ENCODE data around the gene FERD3L.
A peak's percentile ranks its signal among the peaks of the same experiment; 100 is the strongest.

Gene FERD3L

GRCh38 chr7:19107081-19107355 lies 38.2 kb downstream of the FERD3L start:
- Mint-ChIP-seq H3K27me3 (ENCODE audit: low read depth, poor library complexity) (peaks cover 90% of the 10 kb centered on the region), H3K4me1 (peaks cover 66% of the 10 kb centered on the region), H3K27ac (no peak overlapping the region), H3K9me3 (no peaks in the 10 kb centered on the region), H3K4me3 (peak overlapping the region; percentile 86), H3K36me3 (ENCODE audit: low read depth) (no peaks in the 10 kb centered on the region)
- DNase-seq = no peak
- no peak for TF ChIP-seq CTCF (IDR thresholded peaks at IDR 0.05)

GRCh38 chr7:19106241-19107080 lies 38.8 kb downstream of the FERD3L start:
- Mint-ChIP-seq H3K9me3 (no peaks in the 10 kb centered on the region), H3K4me1 (peaks cover 60% of the 10 kb centered on the region), H3K27ac (no peak overlapping the region), H3K4me3 (peak overlapping the region; percentile 86), H3K27me3 (ENCODE audit: low read depth, poor library complexity) (peaks cover 85% of the 10 kb centered on the region), H3K36me3 (ENCODE audit: low read depth) (no peaks in the 10 kb centered on the region)
- TF ChIP-seq CTCF (IDR thresholded peaks at IDR 0.05) = no peak
- peak; percentile 56 for DNase-seq

DNA sequence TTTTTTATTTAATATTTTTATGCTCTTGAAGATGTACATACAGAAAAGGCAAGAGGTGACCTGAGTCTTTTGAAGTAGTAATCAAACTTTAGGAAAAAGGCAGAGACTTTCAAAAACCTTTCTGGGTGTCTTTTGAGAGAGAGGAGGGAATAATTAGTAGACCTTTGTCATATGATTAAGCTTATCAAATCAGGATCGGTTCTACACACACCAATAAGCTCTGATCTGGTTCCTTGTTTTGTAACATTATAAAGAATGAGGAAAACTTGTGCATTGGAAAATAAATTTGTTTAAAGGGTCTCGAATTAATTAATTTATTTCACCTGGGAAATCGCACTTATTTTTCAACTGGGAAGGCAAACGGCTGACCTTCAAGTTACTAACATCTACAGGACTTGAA lies 39.7 kb downstream of the FERD3L start:
- no peak for DNase-seq
- Mint-ChIP-seq H3K9me3 (no peaks in the 10 kb centered on the region), H3K36me3 (ENCODE audit: low read depth) (no peaks in the 10 kb centered on the region), H3K27me3 (ENCODE audit: low read depth, poor library complexity) (peaks cover 78% of the 10 kb centered on the region), H3K4me1 (peaks cover 51% of the 10 kb centered on the region), H3K4me3 (peak overlapping the region; percentile 86), H3K27ac (no peak overlapping the region)
- TF ChIP-seq CTCF (IDR thresholded peaks at IDR 0.05) = no peak

DNA sequence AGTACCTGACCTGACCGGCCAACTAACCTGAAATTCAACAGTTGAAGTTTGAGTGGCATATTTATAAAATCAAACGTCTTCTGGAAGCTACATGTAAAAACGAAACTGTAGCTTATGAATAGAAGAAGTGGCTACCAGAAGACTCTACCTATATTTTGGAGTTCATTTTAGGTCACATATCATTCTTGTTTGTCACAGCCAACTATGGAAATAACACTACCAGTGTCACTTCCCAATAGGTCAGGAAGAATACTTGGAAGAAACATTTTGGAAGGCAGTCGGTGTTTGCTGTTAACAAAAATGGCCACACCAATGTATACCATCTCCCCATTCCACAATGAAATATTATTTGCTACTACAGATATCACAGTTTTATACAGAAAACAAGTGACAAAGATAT lies 40.4 kb downstream of the FERD3L start:
- peaks cover 44% of the 10 kb centered on the region for H3K4me1 Mint-ChIP-seq
- no peaks in the 10 kb centered on the region for H3K36me3 Mint-ChIP-seq (ENCODE audit: low read depth)
- peaks cover 71% of the 10 kb centered on the region for H3K27me3 Mint-ChIP-seq (ENCODE audit: low read depth, poor library complexity)
- H3K27ac Mint-ChIP-seq = no peak overlapping the region
- DNase-seq = no peak
- no peak for TF ChIP-seq CTCF (IDR thresholded peaks at IDR 0.05)
- H3K4me3 Mint-ChIP-seq = no peak overlapping the region
- H3K9me3 Mint-ChIP-seq = no peaks in the 10 kb centered on the region

- Mint-ChIP-seq H3K9me3 (no peaks in the 10 kb centered on the region), H3K36me3 (ENCODE audit: low read depth) (no peaks in the 10 kb centered on the region), H3K4me3 (no peak overlapping the region), H3K27me3 (ENCODE audit: low read depth, poor library complexity) (peaks cover 51% of the 10 kb centered on the region), H3K4me1 (peaks cover 24% of the 10 kb centered on the region), H3K27ac (no peak overlapping the region)
- TF ChIP-seq CTCF (IDR thresholded peaks at IDR 0.05) = no peak
- no peak for DNase-seq
Measured at GRCh38 chr7:19102884-19103283, 42.3 kb downstream of the FERD3L start.

GRCh38 chr7:19101909-19102308 lies 43.3 kb downstream of the FERD3L start:
- no peak for TF ChIP-seq CTCF (IDR thresholded peaks at IDR 0.05)
- H3K4me3 Mint-ChIP-seq = no peak overlapping the region
- H3K27me3 Mint-ChIP-seq (ENCODE audit: low read depth, poor library complexity) = peaks cover 42% of the 10 kb centered on the region
- no peaks in the 10 kb centered on the region for H3K9me3 Mint-ChIP-seq
- DNase-seq = no peak
- peaks cover 15% of the 10 kb centered on the region for H3K4me1 Mint-ChIP-seq
- H3K36me3 Mint-ChIP-seq (ENCODE audit: low read depth) = no peaks in the 10 kb centered on the region
- no peak overlapping the region for H3K27ac Mint-ChIP-seq
